ENCODE measurements around the gene CYYR1.

CYYR1 gene

GRCh38 chr21:26593800-26594199, 20.7 kb upstream of the CYYR1 start:
- no peak overlapping the region for H3K4me3 ChIP-seq (ENCODE audit: control insufficient read depth, low read depth, low read length)
- no peak for DNase-seq (ENCODE audit: low read depth)
- TF ChIP-seq, protein P1, sequence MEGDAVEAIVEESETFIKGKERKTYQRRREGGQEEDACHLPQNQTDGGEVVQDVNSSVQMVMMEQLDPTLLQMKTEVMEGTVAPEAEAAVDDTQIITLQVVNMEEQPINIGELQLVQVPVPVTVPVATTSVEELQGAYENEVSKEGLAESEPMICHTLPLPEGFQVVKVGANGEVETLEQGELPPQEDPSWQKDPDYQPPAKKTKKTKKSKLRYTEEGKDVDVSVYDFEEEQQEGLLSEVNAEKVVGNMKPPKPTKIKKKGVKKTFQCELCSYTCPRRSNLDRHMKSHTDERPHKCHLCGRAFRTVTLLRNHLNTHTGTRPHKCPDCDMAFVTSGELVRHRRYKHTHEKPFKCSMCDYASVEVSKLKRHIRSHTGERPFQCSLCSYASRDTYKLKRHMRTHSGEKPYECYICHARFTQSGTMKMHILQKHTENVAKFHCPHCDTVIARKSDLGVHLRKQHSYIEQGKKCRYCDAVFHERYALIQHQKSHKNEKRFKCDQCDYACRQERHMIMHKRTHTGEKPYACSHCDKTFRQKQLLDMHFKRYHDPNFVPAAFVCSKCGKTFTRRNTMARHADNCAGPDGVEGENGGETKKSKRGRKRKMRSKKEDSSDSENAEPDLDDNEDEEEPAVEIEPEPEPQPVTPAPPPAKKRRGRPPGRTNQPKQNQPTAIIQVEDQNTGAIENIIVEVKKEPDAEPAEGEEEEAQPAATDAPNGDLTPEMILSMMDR (conservative IDR thresholded peaks at IDR 0.05; ENCODE audit: control insufficient read depth, insufficient read depth, low read depth, low read length) = no peak

- DNase-seq (ENCODE audit: low read depth) = no peak
- TF ChIP-seq, protein P1 (conservative IDR thresholded peaks at IDR 0.05; ENCODE audit: control insufficient read depth, insufficient read depth, low read depth, low read length) = no peak
- no peak overlapping the region for H3K4me3 ChIP-seq (ENCODE audit: control insufficient read depth, low read depth, low read length)
Observed at GRCh38 chr21:26591543-26591942, 18.5 kb upstream of the CYYR1 start.

GRCh38 chr21:26588446-26588845, 15.4 kb upstream of the CYYR1 start:
- TF ChIP-seq, protein P1 (conservative IDR thresholded peaks at IDR 0.05; ENCODE audit: control insufficient read depth, insufficient read depth, low read depth, low read length) = no peak

GRCh38 chr21:26587736-26588201, 14.7 kb upstream of the CYYR1 start:
- TF ChIP-seq, protein P1 (conservative IDR thresholded peaks at IDR 0.05; ENCODE audit: control insufficient read depth, insufficient read depth, low read depth, low read length) = no peak
- no peak overlapping the region for H3K4me3 ChIP-seq (ENCODE audit: control insufficient read depth, low read depth, low read length)
- DNase-seq (ENCODE audit: low read depth) = peak; percentile 89

More at GRCh38 chr21:26588446-26588845, 15.4 kb upstream of the CYYR1 start:
- H3K4me3 ChIP-seq (ENCODE audit: control insufficient read depth, low read depth, low read length) = no peak overlapping the region
- DNase-seq (ENCODE audit: low read depth) = peak; percentile 11

- TF ChIP-seq, protein P1 (conservative IDR thresholded peaks at IDR 0.05; ENCODE audit: control insufficient read depth, insufficient read depth, low read depth, low read length) = no peak
- no peak for DNase-seq (ENCODE audit: low read depth)
- no peak overlapping the region for H3K4me3 ChIP-seq (ENCODE audit: control insufficient read depth, low read depth, low read length)
Observed at GRCh38 chr21:26583769-26584168, 10.7 kb upstream of the CYYR1 start.

DNA sequence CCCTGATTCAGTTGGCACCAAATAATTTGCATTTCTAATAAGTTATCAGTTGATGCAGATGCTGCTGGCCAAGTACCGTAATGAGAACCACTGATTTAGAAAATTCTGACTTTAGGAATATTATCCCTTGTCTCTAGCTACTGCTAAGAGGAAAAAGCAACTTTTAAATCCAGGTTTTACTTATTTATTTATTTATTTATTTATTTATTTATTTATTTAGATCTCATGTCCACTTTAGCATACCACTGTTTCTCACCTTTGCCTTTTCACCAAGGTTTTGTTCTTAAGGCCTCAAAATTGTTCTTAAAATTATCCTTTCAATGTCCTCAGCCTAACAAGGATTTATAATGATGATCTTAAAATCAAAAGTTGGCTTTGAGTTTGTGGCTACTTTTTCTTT, 8.7 kb upstream of the CYYR1 start:
- no peak for DNase-seq (ENCODE audit: low read depth)
- TF ChIP-seq, protein P1 (conservative IDR thresholded peaks at IDR 0.05; ENCODE audit: control insufficient read depth, insufficient read depth, low read depth, low read length) = no peak
- H3K4me3 ChIP-seq (ENCODE audit: control insufficient read depth, low read depth, low read length) = no peak overlapping the region
